Ovary (tissue), 9 donors: ENCODE measurements around the gene ABHD12B. TPM values are rescaled to one million over a fixed set of nuclear protein-coding genes. Genes with fewer than 3 reads are reported as not detected.

ENCODE experiments used
- DNase-seq, 5 donors: peaks; one replicate each; pipeline ENCODE4 v3.0.0-alpha.2; 2019 to 2020
- H3K27ac ChIP-seq, 2 donors: fragments of 200-600 bp; one replicate each; pipeline versions ENCODE4 v1.5.1 to v1.8.0; 2019 to 2022
- H3K27me3 ChIP-seq: fragments of 200-600 bp; one replicate; pipeline ENCODE4 v1.8.0; 2022
- H3K36me3 ChIP-seq: fragments of 200-600 bp; sonication (generic); one replicate; pipeline ENCODE4 v1.5.1; 2019
- H3K4me1 ChIP-seq: one replicate; pipeline ENCODE4 v1.8.1; 2013; ENCODE audit warnings: mild to moderate bottlenecking, moderate library complexity; ENCODE audit not compliant: insufficient read depth
- H3K4me3 ChIP-seq: fragments of 200-600 bp; sonication (generic); one replicate; pipeline ENCODE4 v1.5.1; 2017
- H3K9me3 ChIP-seq, 2 donors: fragments of 200-600 bp in 1 of 2; sonication (generic) in 1 of 2; one replicate each; pipeline versions ENCODE4 v1.5.1 to v1.8.1; 2013 to 2019; ENCODE audit warnings: mild to moderate bottlenecking in 1 of 2, moderate library complexity in 1 of 2
- EP300 ChIP-seq: sonication (generic); formaldehyde crosslinking; IDR thresholded peaks from one replicate; pipeline ENCODE4 v1.6.1; 2017; ENCODE audit warnings: antibody characterized with exemption
- POLR2A ChIP-seq: fragments of 450-650 bp; IDR thresholded peaks from one replicate; pipeline ENCODE4 v1.6.1; 2017; ENCODE audit warnings: antibody characterized with exemption, mild to moderate bottlenecking, moderate library complexity
- WGBS, 3 donors: extraction: QIAGEN DNeasy Blood & Tissue Kit in 1 of 3; methylation state at CpG; one replicate each; pipeline versions ENCODE4 v1.1.5 to v1.1.7; 2013 to 2017; 5-methylcytosine and 5-hydroxymethylcytosine counted together
- intact Hi-C, 4 donors: fragments of 100-400 bp; cut with DNase I; formaldehyde crosslinking; loops; one replicate each; pipeline versions ENCODE4 v1.11.0 to v1.15.1; 2022 to 2023
- polyA plus RNA-seq, 2 donors: library from polyadenylated mRNA; stranded (reverse); fragments of 200-250 nt in 1 of 2; fragments of 350-450 nt in 1 of 2; fragmentation: Illumina TruSeq in 1 of 2; extraction: RNeasy Lipid Tissue Mini Kit (QIAGEN cat#74804) in 1 of 2; gene quantifications; one replicate each; pipeline ENCODE4 v1.2.3, GENCODE V29; 2013 to 2014
- total RNA-seq, 7 donors: library from RNA; depleted of rRNA in 2 of 7; stranded (reverse); fragments of >200 nt in 2 of 7; fragmentation: NEBNext Ultra II Directional in 3 of 7; extraction: Animal tissue kit (Norgen Biotek cat#: 25700) in 3 of 7; gene quantifications; one replicate each; pipeline versions ENCODE4 v1.1.0 to v1.2.4, GENCODE V29; 2016 to 2023
- TF ChIP-seq, protein P1 (sequence below), 3 donors: fragments of 450-650 bp in 2 of 3; fragments of 200-600 bp in 1 of 3; IDR thresholded peaks; one replicate each; pipeline versions ENCODE4 v1.5.1 to v1.8.0; 2016 to 2022; ENCODE audit warnings: antibody characterized with exemption in 3 of 3, mild to moderate bottlenecking in 1 of 3
- donor health status: DM: no; HTN: no; CAD: no; lungs with moderate emphysema.
- donor health status: DM: no; HTN: no; CAD: no.
- donor health status: Bipolar disorder and iron deficiency.
- donor health status: DM: yes; HTN: yes; CAD: no.
- donor health status: DM: no; HTN: no; CAD: no.
- donor health status: DM: yes; HTN: yes; CAD: no.

Gene ABHD12B
- total and polyA plus RNA-seq, 9 donors: 0.45 to 5.1 (median 0.84) TPM; not detected in 6

DNA sequence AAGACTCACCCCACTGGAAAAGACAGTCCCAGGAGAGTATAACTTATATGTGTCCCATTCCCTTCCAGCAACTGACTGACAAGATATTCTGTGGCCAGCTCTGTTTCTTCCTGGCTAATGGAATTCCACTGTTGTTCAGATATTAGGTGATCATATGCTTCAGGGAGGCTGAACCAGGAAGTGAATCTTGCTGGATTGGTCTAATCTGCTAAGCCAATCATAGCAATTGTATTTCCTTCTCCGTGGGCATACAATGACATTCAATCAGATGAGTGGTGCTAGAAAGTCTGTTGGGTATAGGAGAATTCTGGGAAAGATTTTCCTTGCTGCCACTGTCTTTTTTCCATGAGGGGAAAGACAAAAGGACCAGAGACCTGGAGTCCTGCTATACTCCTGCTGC is 60.3 kb downstream of the ABHD12B start:
- H3K27ac ChIP-seq: no peak overlapping the region
- no peaks in the 10 kb centered on the region for H3K27me3 ChIP-seq
- TF ChIP-seq EP300 (no peak), POLR2A (no peak)
- TF ChIP-seq, protein P1, sequence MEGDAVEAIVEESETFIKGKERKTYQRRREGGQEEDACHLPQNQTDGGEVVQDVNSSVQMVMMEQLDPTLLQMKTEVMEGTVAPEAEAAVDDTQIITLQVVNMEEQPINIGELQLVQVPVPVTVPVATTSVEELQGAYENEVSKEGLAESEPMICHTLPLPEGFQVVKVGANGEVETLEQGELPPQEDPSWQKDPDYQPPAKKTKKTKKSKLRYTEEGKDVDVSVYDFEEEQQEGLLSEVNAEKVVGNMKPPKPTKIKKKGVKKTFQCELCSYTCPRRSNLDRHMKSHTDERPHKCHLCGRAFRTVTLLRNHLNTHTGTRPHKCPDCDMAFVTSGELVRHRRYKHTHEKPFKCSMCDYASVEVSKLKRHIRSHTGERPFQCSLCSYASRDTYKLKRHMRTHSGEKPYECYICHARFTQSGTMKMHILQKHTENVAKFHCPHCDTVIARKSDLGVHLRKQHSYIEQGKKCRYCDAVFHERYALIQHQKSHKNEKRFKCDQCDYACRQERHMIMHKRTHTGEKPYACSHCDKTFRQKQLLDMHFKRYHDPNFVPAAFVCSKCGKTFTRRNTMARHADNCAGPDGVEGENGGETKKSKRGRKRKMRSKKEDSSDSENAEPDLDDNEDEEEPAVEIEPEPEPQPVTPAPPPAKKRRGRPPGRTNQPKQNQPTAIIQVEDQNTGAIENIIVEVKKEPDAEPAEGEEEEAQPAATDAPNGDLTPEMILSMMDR (IDR thresholded peaks at IDR 0.05): no peak
- no peak for DNase-seq
- H3K4me1 ChIP-seq: no peaks in the 10 kb centered on the region
- WGBS, 3 donors: 81 to 90% (median 88%) methylated on average over 1 of the region's 1 CpG
- intact Hi-C loops: no loop called here
- no peaks in the 10 kb centered on the region for H3K36me3 ChIP-seq
- no peaks in the 10 kb centered on the region for H3K9me3 ChIP-seq
- no peak overlapping the region for H3K4me3 ChIP-seq

DNA sequence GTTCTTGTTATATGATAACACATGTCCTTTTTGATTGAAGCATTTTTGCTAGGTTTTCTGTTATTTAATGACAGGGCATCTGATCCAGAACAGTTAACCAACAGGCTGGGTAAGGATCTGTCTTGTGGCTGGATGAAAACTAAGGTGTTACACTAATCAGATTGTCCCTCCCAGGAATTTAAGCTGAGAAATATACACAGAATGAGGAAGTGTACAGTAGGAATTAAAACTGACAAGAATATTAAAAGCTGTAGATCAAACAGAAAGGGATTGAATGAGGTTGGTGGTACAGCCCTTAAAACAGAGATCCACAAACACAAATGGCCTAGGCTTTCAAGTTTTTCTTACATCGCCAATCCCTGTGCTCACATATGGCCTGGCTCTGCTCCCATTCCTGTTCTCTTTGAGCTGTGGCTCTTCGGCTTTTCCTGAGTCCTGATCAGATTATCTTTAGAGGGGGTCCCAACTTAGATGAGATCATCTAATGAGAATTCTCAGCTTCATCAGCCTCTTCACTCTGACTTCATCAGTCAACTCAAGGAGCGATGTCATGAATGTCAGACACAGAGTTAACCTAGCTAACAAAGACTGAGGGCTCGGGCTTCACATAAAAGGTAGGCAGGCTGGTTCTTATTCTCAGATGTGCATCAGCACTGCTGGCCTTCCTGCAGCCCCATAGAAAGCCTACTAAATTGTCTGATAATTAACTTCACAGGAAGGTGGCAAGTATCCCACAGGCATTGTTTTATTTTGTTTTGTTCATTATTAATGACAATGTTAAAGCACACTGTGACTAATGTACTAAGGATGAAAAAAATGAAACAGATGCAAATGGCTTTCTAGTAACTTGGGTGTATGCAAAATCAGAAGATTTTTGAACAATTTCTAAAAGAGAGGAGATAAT is 61.0 kb downstream of the ABHD12B start:
- H3K27ac ChIP-seq: no peak overlapping the region
- H3K4me3 ChIP-seq: no peak overlapping the region
- TF ChIP-seq EP300 (no peak), POLR2A (no peak)
- TF ChIP-seq, protein P1 (IDR thresholded peaks at IDR 0.05): no peak
- no peaks in the 10 kb centered on the region for H3K36me3 ChIP-seq
- H3K27me3 ChIP-seq: no peaks in the 10 kb centered on the region
- H3K9me3 ChIP-seq: no peaks in the 10 kb centered on the region
- intact Hi-C loops: no loop called here
- DNase-seq: no peak
- no peaks in the 10 kb centered on the region for H3K4me1 ChIP-seq
- WGBS, 3 donors: 89 to 93% (median 91%) methylated on average over 4 of the region's 4 CpGs

DNA sequence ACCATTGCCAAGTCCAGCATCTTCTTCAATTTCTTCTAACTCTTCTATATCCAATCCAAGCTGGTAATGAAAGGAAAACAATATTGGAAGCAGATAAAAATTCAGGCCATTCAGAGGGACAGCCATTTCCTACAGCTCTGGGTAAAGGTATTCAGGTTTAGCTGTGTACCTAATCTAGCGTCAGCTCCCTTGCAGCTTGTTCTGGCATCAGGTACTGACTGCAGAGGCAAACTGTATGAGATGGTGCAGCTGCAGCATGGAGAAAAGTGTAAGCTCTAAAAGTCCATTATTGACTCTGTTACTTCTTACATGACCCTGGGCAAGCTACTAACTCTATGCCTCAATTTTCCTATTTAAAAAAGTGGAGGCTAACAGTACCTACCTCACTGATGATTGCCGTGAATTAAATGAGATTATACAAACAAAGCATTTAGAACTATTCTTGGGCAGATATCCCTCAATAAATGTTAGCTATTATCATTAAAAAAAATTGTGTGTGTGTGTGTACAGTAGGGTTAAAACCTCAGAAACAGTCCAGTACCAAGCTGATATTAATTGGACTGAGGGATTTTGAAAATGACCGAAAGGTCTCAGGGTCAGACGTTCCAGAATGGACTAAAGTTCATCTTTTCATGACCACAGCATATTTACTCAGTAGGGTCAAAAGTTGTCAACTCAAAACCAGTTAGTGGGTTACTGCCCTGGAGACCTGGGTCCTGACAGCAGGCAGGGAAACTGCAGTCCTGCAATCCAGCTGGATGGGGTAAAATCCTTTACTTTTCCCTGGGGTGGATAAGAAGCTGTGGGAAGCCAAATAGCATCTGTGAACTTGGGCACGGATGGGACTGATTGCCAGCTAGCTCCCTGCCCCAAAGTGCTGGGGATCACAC is 63.5 kb downstream of the ABHD12B start:
- Histone ChIP-seq H3K9me3 (no peaks in the 10 kb centered on the region), H3K27ac (no peak overlapping the region), H3K4me1 (no peaks in the 10 kb centered on the region), H3K27me3 (no peaks in the 10 kb centered on the region), H3K4me3 (no peak overlapping the region), H3K36me3 (no peaks in the 10 kb centered on the region)
- no peak for DNase-seq
- intact Hi-C loops: no loop called here
- 77 to 79% (median 78%) methylated on average over 5 of the region's 5 CpGs for WGBS, 3 donors
- TF ChIP-seq POLR2A (no peak), EP300 (no peak)
- TF ChIP-seq, protein P1 (IDR thresholded peaks at IDR 0.05): no peak

DNA sequence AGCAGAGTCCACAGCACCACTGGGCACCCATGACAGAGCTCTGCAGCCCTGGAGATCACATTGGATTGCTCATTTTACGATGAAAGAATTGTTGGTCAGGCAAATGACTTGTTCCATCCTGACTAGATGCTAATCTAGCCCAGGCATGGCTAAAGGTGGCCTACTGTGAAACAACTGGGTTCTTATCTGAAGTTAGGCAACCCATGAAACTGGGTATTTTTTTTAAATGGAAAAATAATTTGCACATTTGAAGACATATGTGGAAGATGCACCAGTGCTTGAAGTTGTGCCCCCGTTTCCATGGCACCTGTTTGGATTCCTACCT is 64.1 kb downstream of the ABHD12B start:
- H3K4me1 ChIP-seq: no peaks in the 10 kb centered on the region
- DNase-seq: no peak
- no peaks in the 10 kb centered on the region for H3K36me3 ChIP-seq
- no peaks in the 10 kb centered on the region for H3K27me3 ChIP-seq
- 42 to 83% (median 82%) methylated on average over 2 of the region's 2 CpGs for WGBS, 3 donors
- no peak overlapping the region for H3K4me3 ChIP-seq
- intact Hi-C loops: no loop called here
- TF ChIP-seq, protein P1 (IDR thresholded peaks at IDR 0.05): no peak
- TF ChIP-seq EP300 (no peak), POLR2A (no peak)
- H3K9me3 ChIP-seq: no peaks in the 10 kb centered on the region
- no peak overlapping the region for H3K27ac ChIP-seq
